ENCODE data around the gene GPRC5D. TPM values are rescaled to one million over a fixed set of nuclear protein-coding genes. Genes with fewer than 3 reads are reported as not detected.

The GPRC5D gene
- total RNA-seq, 1 experiment from 2014 or later: 0.33 TPM

GRCh38 chr12:12943586-12944260, 8.2 kb downstream of the GPRC5D start:
- DNase-seq (ENCODE audit: low spot score) (no peak), ATAC-seq (no peak)
- Mint-ChIP-seq H3K4me3 (no peak overlapping the region), H3K27ac (no peak overlapping the region), H3K36me3 (no peaks in the 10 kb centered on the region), H3K4me1 (no peaks in the 10 kb centered on the region), H3K9me3 (no peaks in the 10 kb centered on the region), H3K27me3 (ENCODE audit: low read depth) (no peaks in the 10 kb centered on the region)
- ChIA-PET CTCF (interaction anchor here (0.8 to 1.1 kb wide), 2 partner anchors 22 to 32 kb away, joined by 3 read pairs; no protein-coding TSS in a partner anchor), POLR2A (no interaction called here)
- TF ChIP-seq MLX (CRISPR knock-in tag; IDR thresholded peaks at IDR 0.05) (no peak), FOXP4 (CRISPR knock-in tag; IDR thresholded peaks at IDR 0.05) (no peak)

- Mint-ChIP-seq H3K27me3 (ENCODE audit: low read depth) (no peaks in the 10 kb centered on the region), H3K36me3 (no peaks in the 10 kb centered on the region), H3K4me1 (no peaks in the 10 kb centered on the region), H3K27ac (0 out of 2 replicates have a peak overlapping the region, but pooled peaks have one; percentile 43), H3K4me3 (no peak overlapping the region), H3K9me3 (no peaks in the 10 kb centered on the region)
- ChIA-PET POLR2A (no interaction called here), CTCF (interaction anchor here (1.1 to 1.3 kb wide), 2 partner anchors 34 to 205 kb away, joined by 4 to 5 read pairs; no protein-coding TSS in a partner anchor)
- TF ChIP-seq ZSCAN18 (CRISPR knock-in tag; IDR thresholded peaks at IDR 0.05) (no peak), ZBTB43 (CRISPR knock-in tag; IDR thresholded peaks at IDR 0.05) (no peak), ATF1 (CRISPR knock-in tag; IDR thresholded peaks at IDR 0.05) (no peak), HMGXB4 (CRISPR knock-in tag; IDR thresholded peaks at IDR 0.05) (no peak), ATF3 (CRISPR knock-in tag; conservative IDR thresholded peaks at IDR 0.05) (no peak), MLX (CRISPR knock-in tag; IDR thresholded peaks at IDR 0.05) (no peak), GABPB1 (CRISPR knock-in tag; IDR thresholded peaks at IDR 0.05) (no peak), SP1 (CRISPR knock-in tag; conservative IDR thresholded peaks at IDR 0.05) (no peak), ZBTB21 (CRISPR knock-in tag; IDR thresholded peaks at IDR 0.05; ENCODE audit: borderline replicate concordance) (no peak)
- DNase-seq (ENCODE audit: low spot score): no peak
- ATAC-seq: no peak
Observed at GRCh38 chr12:12941450-12942350, 10.3 kb downstream of the GPRC5D start.

Measured in WTC11 (cell line).